Loucy (cell line): ENCODE data around the gene RBM8A.

Source experiments
- CTCF ChIP-seq: fragments of 200-600 bp; sonication (generic); conservative IDR thresholded peaks from 2 replicates; pipeline ENCODE4 v1.5.1; 2014; ENCODE audit warnings: mild to moderate bottlenecking, antibody characterized with exemption, low read length
- EZH2phosphoT487 ChIP-seq: fragments of 200-600 bp; IDR thresholded peaks from 2 replicates; pipeline ENCODE4 v1.6.1; 2018; ENCODE audit warnings: antibody characterized with exemption, mild to moderate bottlenecking, moderate library complexity, borderline replicate concordance

DNA sequence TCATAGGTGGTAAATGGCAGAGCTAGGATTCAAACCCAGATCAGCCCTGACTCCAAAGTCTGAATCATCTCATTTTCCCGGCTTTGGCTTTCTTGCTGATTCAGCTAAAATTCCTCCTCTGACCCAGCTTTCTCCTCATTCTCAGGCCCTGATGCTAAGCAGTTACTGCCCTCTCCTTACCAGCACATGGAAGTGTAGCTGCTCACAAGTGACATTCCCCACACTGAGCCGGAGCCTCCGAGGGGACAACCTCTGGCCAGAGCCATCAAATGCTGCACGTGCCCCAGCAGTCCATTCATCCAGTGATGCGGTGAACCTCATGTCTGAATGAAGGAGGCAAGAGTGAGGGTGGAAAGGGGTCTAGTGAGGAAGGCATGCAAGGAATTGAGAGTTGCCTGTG is 28.5 kb downstream of the RBM8A start:
- TF ChIP-seq CTCF: no peak
- TF ChIP-seq EZH2phosphoT487: no peak
